Motor neuron (in vitro differentiated cells): Measurements from ENCODE around the gene CDC23. TPM values are rescaled to one million over a fixed set of nuclear protein-coding genes. Genes with fewer than 3 reads are reported as not detected.
"Not testable (repeated sequence)": the region's sequence is repeated elsewhere in the genome, so short reads cannot be mapped to it uniquely, and the experiment has no call there.

Experiments used
- ATAC-seq, 8 experiments: fragments of 200-7000 bp; cut with Tn5 transposase; replicated peaks in 6 of 8; 2 replicates each; pipeline ENCODE4 v1.8.0; 2021; ENCODE audit warnings: mild to moderate bottlenecking in 8 of 8, moderate library complexity in 8 of 8
- H3K27ac ChIP-seq, 2 donors: fragments of 250-450 bp; sonication (Bioruptor Pico); 2 replicates each; pipeline ENCODE4 v1.9.0; 2021; ENCODE audit warnings: antibody characterized with exemption in 2 of 2, mild to moderate bottlenecking in 2 of 2, moderate library complexity in 1 of 2
- H3K4me1 ChIP-seq, 2 donors: fragments of 250-450 bp; sonication (Bioruptor Pico); replicated peaks in 1 of 2; 2 replicates each; pipeline ENCODE4 v1.6.1; 2021; ENCODE audit warnings: antibody characterized with exemption in 2 of 2, mild to moderate bottlenecking in 2 of 2, moderate library complexity in 1 of 2
- H3K4me3 ChIP-seq, 5 donors: fragments of 250-450 bp; sonication (Bioruptor Pico); 2 replicates each; pipeline ENCODE4 v1.9.0; 2021; ENCODE audit warnings: antibody characterized with exemption in 5 of 5, mild to moderate bottlenecking in 5 of 5, moderate library complexity in 4 of 5
- WGBS, 10 experiments: fragments of 450-650 bp; shearing (Covaris generic); methylation state at CpG; one replicate each; pipeline ENCODE4 v1.0.0; 2022; 5-methylcytosine and 5-hydroxymethylcytosine counted together
- in situ Hi-C, 9 experiments: fragments of 400-800 bp; cut with MboI; loops; one replicate each; pipeline ENCODE4 v1.15.0; 2021; ENCODE audit warnings: low sequenced_read_pairs in 9 of 9, low pct_unique_long_range_greater_than_20kb in 2 of 9; ENCODE audit not compliant: unreplicated experiment in 9 of 9
- total RNA-seq, 8 experiments: library from RNA; unstranded; fragments of 300-600 nt; gene quantifications; 2 replicates each; pipeline versions ENCODE4 v1.2.3 to v1.2.4, GENCODE V29; 2022

Gene CDC23
- total RNA-seq, 8 experiments from 2014 or later = 17.7 to 40.7 (median 32.5) TPM

GRCh38 chr5:138234651-138235050 is 21.5 kb upstream of the CDC23 start:
- in situ Hi-C loops = no loop called here
- 50 to 92% (median 68%) methylated on average over 2 of the region's 2 CpGs; no CpG with 5 or more reads in 6 of the 10 experiments for WGBS, 10 experiments
- no peaks in the 10 kb centered on the region for H3K4me1 ChIP-seq
- no peak for ATAC-seq
- no peak overlapping the region for H3K4me3 ChIP-seq
- H3K27ac ChIP-seq = no peak overlapping the region

- no peak for ATAC-seq
- H3K4me1 ChIP-seq = no peaks in the 10 kb centered on the region
- no peak overlapping the region for H3K4me3 ChIP-seq
- 0 to 80% (median 40%) methylated on average over 1 to 2 of the region's 2 CpGs; no CpG with 5 or more reads in 3 of the 10 experiments for whole genome bisulfite sequencing, 10 experiments
- H3K27ac ChIP-seq = no peak overlapping the region
- in situ Hi-C loops = no loop called here
These were observed 20.2 kb upstream of the CDC23 start for GRCh38 chr5:138233280-138233679.

GRCh38 chr5:138230981-138231589 is 18.0 kb upstream of the CDC23 start:
- ATAC-seq = peak in 1 of 8 experiments; percentile 31
- Histone ChIP-seq H3K27ac (no peak overlapping the region), H3K4me3 (no peak overlapping the region), H3K4me1 (no peaks in the 10 kb centered on the region)
- 60 to 81% (median 72%) methylated on average over 1 to 7 of the region's 7 CpGs; no CpG with 5 or more reads in 2 of the 10 experiments for WGBS, 10 experiments
- in situ Hi-C loops = no loop called here

GRCh38 chr5:138230261-138230660 is 17.1 kb upstream of the CDC23 start:
- Histone ChIP-seq H3K4me3 (no peak overlapping the region), H3K4me1 (no peaks in the 10 kb centered on the region), H3K27ac (no peak overlapping the region)
- ATAC-seq = peak in 3 of 8 experiments; percentile 69 to 95 (median 86)
- in situ Hi-C loops = no loop called here

GRCh38 chr5:138229387-138229786 is 16.3 kb upstream of the CDC23 start:
- in situ Hi-C loops = no loop called here
- Histone ChIP-seq H3K4me3 (no peak overlapping the region), H3K27ac (no peak overlapping the region), H3K4me1 (no peaks in the 10 kb centered on the region)
- WGBS, 10 experiments = 33 to 89% (median 81%) methylated on average over 1 to 5 of the region's 6 CpGs; no CpG with 5 or more reads in 4 of the 10 experiments
- ATAC-seq = no peak

- H3K27ac ChIP-seq = no peak overlapping the region
- no peak for ATAC-seq
- no peak overlapping the region for H3K4me3 ChIP-seq
- in situ Hi-C loops = no loop called here
- H3K4me1 ChIP-seq = no peaks in the 10 kb centered on the region
These were observed 13.8 kb upstream of the CDC23 start for GRCh38 chr5:138226910-138227309.

GRCh38 chr5:138224712-138225111 is 11.6 kb upstream of the CDC23 start:
- 63 to 92% (median 81%) methylated on average over 2 to 6 of the region's 6 CpGs; no CpG with 5 or more reads in 5 of the 10 experiments for WGBS, 10 experiments
- Histone ChIP-seq H3K27ac (no peak overlapping the region), H3K4me1 (no peaks in the 10 kb centered on the region), H3K4me3 (no peak overlapping the region)
- no peak for ATAC-seq
- in situ Hi-C loops = loop anchor here in 1 of 9 experiments (25.0 kb wide), 1 partner anchor 188 kb away; no protein-coding TSS in a partner anchor

- H3K27ac ChIP-seq = no peak overlapping the region
- no peak overlapping the region for H3K4me3 ChIP-seq
- no peak for ATAC-seq
- no peaks in the 10 kb centered on the region for H3K4me1 ChIP-seq
- WGBS, 10 experiments = 60 to 100% (median 69%) methylated on average over 1 of the region's 1 CpG; no CpG with 5 or more reads in 6 of the 10 experiments
- in situ Hi-C loops = loop anchor here in 1 of 9 experiments (25.0 kb wide), 1 partner anchor 189 kb away; no protein-coding TSS in a partner anchor
These were observed 10.4 kb upstream of the CDC23 start for GRCh38 chr5:138223532-138223931.

GRCh38 chr5:138216799-138217198 is 3.7 kb upstream of the CDC23 start:
- Histone ChIP-seq H3K4me1 (peaks cover 6% of the 10 kb centered on the region in 2 donors), H3K4me3 (no peak overlapping the region), H3K27ac (no peak overlapping the region)
- ATAC-seq = no peak
- 17 to 100% (median 93%) methylated on average over 1 to 2 of the region's 2 CpGs; no CpG with 5 or more reads in 2 of the 10 experiments for WGBS, 10 experiments
- in situ Hi-C loops = loop anchor here in 1 of 9 experiments (25.0 kb wide), 1 partner anchor 196 kb away; no protein-coding TSS in a partner anchor

- peak; percentile 20 to 67 (median 58) for ATAC-seq
- in situ Hi-C loops = loop anchor here in 1 of 9 experiments (25.0 kb wide), 1 partner anchor 200 kb away; no protein-coding TSS in a partner anchor
- 0 to 3% (median 0%) methylated on average over 1 to 7 of the region's 8 CpGs; no CpG with 5 or more reads in 5 of the 10 experiments for whole genome bisulfite sequencing, 10 experiments
These were observed 329 bp downstream of the CDC23 start for GRCh38 chr5:138212828-138213160.

GRCh38 chr5:138210985-138211384 is 2.1 kb downstream of the CDC23 start:
- no peak for ATAC-seq
- WGBS, 10 experiments = 83 to 100% (median 100%) methylated on average over 1 to 3 of the region's 3 CpGs; no CpG with 5 or more reads in 3 of the 10 experiments
- in situ Hi-C loops = loop anchor here in 1 of 9 experiments (25.0 kb wide), 1 partner anchor 201 kb away; no protein-coding TSS in a partner anchor
- Histone ChIP-seq H3K4me1 (peaks cover 6 to 8% of the 10 kb centered on the region in 2 donors), H3K4me3 (no peak overlapping the region), H3K27ac (no peak overlapping the region)

More at GRCh38 chr5:138212828-138213160, 329 bp downstream of the CDC23 start:
- Histone ChIP-seq H3K4me3 (peak overlapping the region; percentile 71 to 98 (median 81)), H3K4me1 (peaks cover 6 to 8% of the 10 kb centered on the region in 2 donors), H3K27ac (peak overlapping the region; percentile 84 to 93)

GRCh38 chr5:138193859-138194258 is 19.3 kb downstream of the CDC23 start:
- H3K27ac ChIP-seq, in situ Hi-C loops: not testable (repeated sequence)
- 56 to 100% (median 96%) methylated on average over 1 to 5 of the region's 8 CpGs for WGBS, 10 experiments

GRCh38 chr5:138192826-138193225 is 20.3 kb downstream of the CDC23 start:
- no peak overlapping the region for H3K27ac ChIP-seq
- H3K4me3 ChIP-seq = no peak overlapping the region
- in situ Hi-C loops = no loop called here
- H3K4me1 ChIP-seq = no peaks in the 10 kb centered on the region
- no peak for ATAC-seq
- WGBS, 10 experiments = 84 to 100% (median 100%) methylated on average over 1 to 3 of the region's 3 CpGs

More at GRCh38 chr5:138193859-138194258, 19.3 kb downstream of the CDC23 start:
- H3K4me1 ChIP-seq, H3K4me3 ChIP-seq, ATAC-seq: not testable (repeated sequence)

GRCh38 chr5:138188626-138189025 is 24.5 kb downstream of the CDC23 start:
- Histone ChIP-seq H3K4me3 (no peak overlapping the region), H3K4me1 (no peaks in the 10 kb centered on the region), H3K27ac (no peak overlapping the region)
- ATAC-seq = no peak
- in situ Hi-C loops = no loop called here
- 70 to 100% (median 88%) methylated on average over 1 to 3 of the region's 3 CpGs; no CpG with 5 or more reads in 2 of the 10 experiments for WGBS, 10 experiments
